Measurements from ENCODE around the gene CPEB1. TPM values are rescaled to one million over a fixed set of nuclear protein-coding genes. Genes with fewer than 3 reads are reported as not detected.
"Not testable (repeated sequence)": the region's sequence is repeated elsewhere in the genome, so short reads cannot be mapped to it uniquely, and the experiment has no call there.

Gene CPEB1
- total RNA-seq, 1 donor from 2014 or later: 0.72 TPM

DNA sequence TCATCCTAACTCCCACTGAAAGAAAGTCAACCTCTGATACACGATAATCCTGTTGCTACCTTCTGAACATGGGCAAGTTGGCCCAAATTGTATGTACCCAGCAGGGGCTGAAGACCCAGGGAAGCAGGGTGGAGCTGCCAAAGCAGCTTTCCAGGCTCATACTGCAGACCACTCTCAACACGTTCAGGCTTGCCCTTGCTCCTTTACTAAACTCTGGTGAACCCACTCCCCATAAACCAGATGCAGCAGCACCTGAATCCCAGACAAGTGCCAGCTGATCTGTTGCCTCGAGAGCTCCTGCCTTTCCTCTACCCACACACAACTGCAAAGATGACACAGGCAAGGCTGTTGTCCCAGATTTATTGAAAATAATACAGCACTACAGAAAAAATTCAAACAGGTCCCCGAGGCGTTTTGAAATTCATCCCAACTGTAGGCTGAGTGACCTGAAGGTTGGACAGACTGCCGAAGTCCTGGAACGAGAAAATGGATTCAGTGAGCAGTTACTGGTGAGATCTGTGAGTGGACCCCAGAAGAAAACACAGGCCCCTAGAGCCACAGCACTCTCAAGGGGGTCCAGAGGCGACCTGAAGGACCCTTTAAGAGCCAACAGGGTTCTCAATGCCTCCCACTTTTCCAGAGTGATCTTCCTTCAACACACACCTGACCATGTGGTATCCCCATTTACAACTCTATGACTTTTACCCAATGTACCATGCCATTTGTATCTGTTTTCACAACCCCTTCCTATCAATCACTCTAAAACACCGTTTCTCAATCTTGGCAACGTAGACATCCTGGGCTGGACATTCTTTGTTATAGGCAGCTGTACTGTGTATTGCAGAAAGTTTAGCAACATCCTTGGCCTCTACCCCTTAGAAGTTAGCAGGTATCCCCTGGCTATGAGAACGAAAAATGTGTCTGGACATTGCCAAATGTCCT, 110.5 kb downstream of the CPEB1 start:
- H3K36me3 Mint-ChIP-seq (ENCODE audit: low read depth): peaks cover 37% of the 10 kb centered on the region
- no peak for DNase-seq (ENCODE audit: low read depth, low spot score)
- no peak overlapping the region for H3K27ac Mint-ChIP-seq (ENCODE audit: unreplicated experiment)
- no peaks in the 10 kb centered on the region for H3K9me3 Mint-ChIP-seq
- peak overlapping the region; percentile 62 for H3K4me3 Mint-ChIP-seq
- TF ChIP-seq CTCF (conservative IDR thresholded peaks at IDR 0.05): no peak
- no peaks in the 10 kb centered on the region for H3K27me3 Mint-ChIP-seq (ENCODE audit: low read depth)
- H3K4me1 Mint-ChIP-seq: peaks cover 43% of the 10 kb centered on the region

DNA sequence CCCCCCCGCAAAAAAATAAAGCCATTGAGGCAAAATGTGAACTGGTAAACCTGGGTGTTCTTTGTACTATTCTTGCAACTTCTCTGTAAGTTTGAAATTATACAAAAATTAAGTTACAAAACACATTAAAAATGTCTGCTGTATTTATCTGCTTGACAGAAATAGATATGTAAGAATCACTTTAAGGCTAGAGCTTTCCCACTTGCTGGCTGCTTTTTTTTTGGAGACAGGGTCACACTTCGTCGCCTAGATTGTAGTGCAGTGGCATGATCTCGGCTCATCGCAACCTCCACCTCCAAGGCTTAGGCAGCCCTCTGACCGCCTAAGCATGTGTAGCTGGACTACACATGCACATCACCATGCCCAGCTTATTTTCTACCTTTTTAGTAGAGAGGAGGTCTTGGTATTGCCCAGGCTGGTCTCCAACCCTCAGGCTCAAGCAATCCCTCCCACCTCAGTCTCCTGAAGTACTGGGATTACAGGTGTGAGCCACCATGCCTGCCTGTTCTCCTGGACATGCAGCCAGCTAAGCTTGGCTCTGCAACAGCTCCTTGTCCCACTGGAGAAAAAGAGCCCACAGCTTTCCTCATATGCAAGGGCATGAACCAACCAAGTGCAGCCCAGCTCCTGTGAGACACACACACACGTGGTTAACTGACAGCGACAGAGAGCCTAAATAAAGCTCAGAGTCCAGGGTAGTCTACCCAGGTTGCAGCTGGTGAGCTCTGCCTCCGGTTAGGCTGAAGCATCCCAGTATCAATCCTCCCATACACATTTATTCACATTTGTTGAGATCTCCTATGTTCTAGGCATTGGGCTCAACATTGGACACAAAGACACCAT, 111.4 kb downstream of the CPEB1 start:
- peaks cover 37% of the 10 kb centered on the region for H3K36me3 Mint-ChIP-seq (ENCODE audit: low read depth)

DNA sequence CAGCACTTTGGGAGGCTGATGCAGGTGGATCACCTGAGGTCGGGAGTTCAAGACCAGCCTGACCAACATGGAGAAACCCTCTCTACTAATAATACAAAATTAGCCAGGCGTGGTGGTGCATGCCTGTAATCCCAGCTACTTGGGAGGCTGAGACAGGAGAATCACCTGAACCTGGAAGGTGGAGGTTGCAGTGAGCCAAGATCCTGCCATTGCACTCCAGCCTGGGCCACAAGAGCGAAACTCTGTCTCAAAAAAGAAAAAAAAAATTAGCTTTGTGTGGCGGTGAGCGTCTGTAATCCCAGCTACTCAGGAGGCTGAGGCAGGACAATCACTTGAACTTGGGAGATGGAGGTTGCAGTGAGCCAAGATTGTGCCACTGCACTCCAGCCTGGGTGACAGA, 112.0 kb downstream of the CPEB1 start:
- not testable (repeated sequence) for DNase-seq (ENCODE audit: low read depth, low spot score); H3K9me3 Mint-ChIP-seq; H3K27me3 Mint-ChIP-seq (ENCODE audit: low read depth); H3K27ac Mint-ChIP-seq (ENCODE audit: unreplicated experiment)
- peaks cover 39% of the 10 kb centered on the region for H3K4me1 Mint-ChIP-seq
- H3K4me3 Mint-ChIP-seq: peak overlapping the region; percentile 61
- peaks cover 37% of the 10 kb centered on the region for H3K36me3 Mint-ChIP-seq (ENCODE audit: low read depth)

More for the DNA sequence above, 111.4 kb downstream of the CPEB1 start:
- Mint-ChIP-seq H3K4me3 (peak overlapping the region; percentile 62), H3K9me3 (no peaks in the 10 kb centered on the region), H3K4me1 (peaks cover 39% of the 10 kb centered on the region), H3K27me3 (ENCODE audit: low read depth) (no peaks in the 10 kb centered on the region), H3K27ac (ENCODE audit: unreplicated experiment) (no peak overlapping the region)
- no peak for TF ChIP-seq CTCF (conservative IDR thresholded peaks at IDR 0.05)
- no peak for DNase-seq (ENCODE audit: low read depth, low spot score)

GRCh38 chr15:82534457-82534861, 112.7 kb downstream of the CPEB1 start:
- H3K27me3 Mint-ChIP-seq (ENCODE audit: low read depth); H3K27ac Mint-ChIP-seq (ENCODE audit: unreplicated experiment); DNase-seq (ENCODE audit: low read depth, low spot score); H3K9me3 Mint-ChIP-seq: not testable (repeated sequence)
- Mint-ChIP-seq H3K4me1 (peaks cover 39% of the 10 kb centered on the region), H3K36me3 (ENCODE audit: low read depth) (peaks cover 37% of the 10 kb centered on the region), H3K4me3 (peak overlapping the region; percentile 49)

- H3K27me3 Mint-ChIP-seq (ENCODE audit: low read depth): no peaks in the 10 kb centered on the region
- no peak for DNase-seq (ENCODE audit: low read depth, low spot score)
These were observed 113.4 kb downstream of the CPEB1 start for GRCh38 chr15:82533801-82534200.

More at GRCh38 chr15:82533801-82534200, 113.4 kb downstream of the CPEB1 start:
- peaks cover 33% of the 10 kb centered on the region for H3K4me1 Mint-ChIP-seq
- no peaks in the 10 kb centered on the region for H3K9me3 Mint-ChIP-seq
- H3K27ac Mint-ChIP-seq (ENCODE audit: unreplicated experiment): no peak overlapping the region
- H3K36me3 Mint-ChIP-seq (ENCODE audit: low read depth): peaks cover 35% of the 10 kb centered on the region
- H3K4me3 Mint-ChIP-seq: peak overlapping the region; percentile 49
- TF ChIP-seq CTCF (conservative IDR thresholded peaks at IDR 0.05): no peak
